Activated CD4-positive, alpha-beta T cell treated with anti-CD3 and anti-CD28 coated beads, Interleukin-2, amount 50 U/mL, for 48 hours (primary cell): ENCODE data around the gene SPOCD1.

ENCODE experiments used
- DNase-seq, 2 experiments: peaks; one replicate each; pipeline ENCODE4 v3.0.0-alpha.2; 2020

The SPOCD1 gene

DNA sequence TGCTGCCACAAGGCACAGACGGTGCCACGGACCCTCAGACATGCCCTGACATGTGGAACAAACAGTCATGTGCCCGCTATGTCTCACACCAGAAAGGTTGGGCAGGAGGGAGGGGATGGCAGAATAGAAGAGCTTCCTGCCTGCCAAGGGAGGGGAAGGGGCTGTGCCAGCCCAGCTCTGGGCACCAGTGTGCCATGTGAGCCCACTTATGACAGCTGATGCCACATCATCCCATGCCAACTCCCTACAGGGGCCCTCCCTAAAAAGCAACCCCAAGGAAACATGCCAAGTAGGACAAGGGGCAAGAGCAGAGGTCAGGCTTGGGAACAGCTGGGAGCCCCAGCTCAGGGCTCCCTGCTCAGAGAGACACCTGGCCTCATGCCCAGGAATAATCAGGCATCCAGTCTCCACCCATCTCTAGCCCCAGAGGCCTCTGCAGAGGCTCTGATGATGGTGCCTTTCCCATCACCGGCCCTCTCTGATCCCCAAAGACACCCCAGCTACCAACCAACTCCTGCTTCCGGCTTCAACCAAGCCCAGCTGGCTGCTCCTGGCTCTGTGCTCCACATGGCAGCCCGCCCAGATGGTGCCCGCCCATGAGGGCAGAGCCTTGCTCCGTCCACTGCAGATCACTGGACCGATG lies 62.0 kb downstream of the SPOCD1 start:
- DNase-seq: no peak

DNA sequence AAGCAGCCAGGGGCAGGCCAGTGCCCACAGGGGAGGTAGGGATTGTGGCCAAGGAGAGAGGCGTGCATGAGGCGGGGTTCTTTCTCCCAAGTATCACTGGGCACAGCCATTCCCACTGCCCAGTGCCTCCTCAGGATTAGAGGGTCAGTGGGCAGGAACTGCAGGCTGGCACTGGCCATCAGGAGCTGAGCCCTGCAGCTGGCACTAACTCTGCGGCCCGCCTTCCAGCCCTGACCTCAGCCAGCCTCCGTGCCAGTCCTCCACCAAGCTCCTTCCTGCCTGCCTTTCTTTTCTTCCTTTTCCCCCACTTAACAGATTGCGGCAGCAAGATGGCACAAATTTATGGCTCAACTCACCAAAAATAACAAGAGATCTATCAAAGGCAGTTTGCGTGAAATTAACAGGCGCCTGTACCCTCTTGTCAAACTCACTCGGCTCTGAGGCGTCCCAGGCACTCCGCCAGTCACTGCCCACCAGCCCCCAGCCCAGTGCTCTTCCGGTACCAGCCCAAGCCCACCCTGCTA lies 62.8 kb downstream of the SPOCD1 start:
- no peak for DNase-seq

- no peak for DNase-seq
Observed at GRCh38 chr1:31752258-31752657, 63.6 kb downstream of the SPOCD1 start.

GRCh38 chr1:31751822-31752241 lies 64.0 kb downstream of the SPOCD1 start:
- no peak for DNase-seq

DNA sequence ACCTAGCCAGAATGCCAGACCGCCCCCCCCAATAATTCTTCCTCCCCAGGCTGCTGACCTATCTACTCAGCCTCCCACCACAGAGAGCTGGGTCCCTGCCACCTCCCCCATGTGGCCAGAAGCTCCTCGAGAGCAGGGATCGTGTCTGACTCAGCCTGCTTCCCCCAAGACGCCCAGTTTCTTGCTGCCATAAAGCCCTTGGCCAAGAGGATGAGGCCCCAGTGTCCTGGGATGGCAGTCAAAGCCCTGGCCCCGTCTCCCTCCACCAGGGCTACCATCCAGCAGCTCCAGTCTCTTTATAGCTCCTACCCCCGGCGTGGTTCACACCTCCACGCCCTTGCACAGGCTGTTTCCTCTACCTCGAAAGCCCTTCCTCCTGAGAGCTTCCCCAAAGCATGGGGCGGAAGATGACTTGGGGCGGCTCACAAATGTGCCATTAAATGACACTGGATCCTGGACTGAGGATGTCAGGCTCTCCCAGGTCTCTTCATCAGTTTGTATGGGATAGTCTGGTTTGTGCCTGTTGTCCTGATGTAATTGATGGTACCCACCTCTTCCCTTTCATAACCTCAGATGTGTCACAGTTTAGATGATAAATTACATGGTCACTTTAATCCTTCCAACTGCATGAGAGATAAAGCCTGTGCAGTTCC lies 64.8 kb downstream of the SPOCD1 start:
- DNase-seq: no peak

- no peak for DNase-seq
Observed at GRCh38 chr1:31749785-31750735, 65.8 kb downstream of the SPOCD1 start.

DNA sequence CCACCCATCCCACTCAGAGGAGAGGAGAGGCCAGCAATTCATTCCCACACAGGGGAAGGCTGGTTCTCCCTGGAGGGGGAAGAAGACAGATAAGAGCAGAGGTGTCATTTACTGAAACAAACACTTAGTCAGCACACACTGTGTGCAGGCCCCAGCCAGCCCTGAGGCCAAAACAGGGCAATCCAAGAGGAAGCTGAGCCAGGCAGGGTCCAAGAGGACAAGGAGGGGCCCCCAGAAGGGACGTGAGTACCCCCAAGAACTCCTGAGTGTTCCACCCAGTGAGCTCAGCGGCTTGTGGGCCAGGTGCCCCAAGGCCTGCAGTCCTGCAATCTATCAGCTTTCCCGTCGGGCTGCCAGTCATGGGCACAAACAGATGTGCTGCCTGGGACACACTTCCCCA lies 67.5 kb downstream of the SPOCD1 start:
- no peak for DNase-seq

DNA sequence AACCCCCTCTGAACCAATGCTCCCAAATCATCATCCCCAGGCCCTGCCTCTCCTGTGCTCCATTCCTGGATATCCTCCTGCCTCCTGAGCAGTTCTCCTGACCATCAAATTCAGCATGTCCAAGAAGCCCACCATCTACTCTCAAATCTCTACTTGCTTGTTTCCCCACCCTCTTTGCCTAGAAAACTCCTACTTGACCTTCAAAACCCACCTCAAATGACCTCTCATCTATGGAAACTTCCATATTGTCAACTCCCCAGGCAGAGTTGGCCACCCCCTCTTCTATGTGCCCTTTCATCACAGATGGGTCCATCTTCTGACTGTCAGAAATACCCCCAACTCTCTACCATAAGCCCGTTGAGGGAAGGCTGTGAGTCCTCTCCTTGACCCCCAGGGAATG lies 68.5 kb downstream of the SPOCD1 start:
- DNase-seq: no peak

- DNase-seq: no peak
Observed at GRCh38 chr1:31746687-31747086, 69.1 kb downstream of the SPOCD1 start.

DNA sequence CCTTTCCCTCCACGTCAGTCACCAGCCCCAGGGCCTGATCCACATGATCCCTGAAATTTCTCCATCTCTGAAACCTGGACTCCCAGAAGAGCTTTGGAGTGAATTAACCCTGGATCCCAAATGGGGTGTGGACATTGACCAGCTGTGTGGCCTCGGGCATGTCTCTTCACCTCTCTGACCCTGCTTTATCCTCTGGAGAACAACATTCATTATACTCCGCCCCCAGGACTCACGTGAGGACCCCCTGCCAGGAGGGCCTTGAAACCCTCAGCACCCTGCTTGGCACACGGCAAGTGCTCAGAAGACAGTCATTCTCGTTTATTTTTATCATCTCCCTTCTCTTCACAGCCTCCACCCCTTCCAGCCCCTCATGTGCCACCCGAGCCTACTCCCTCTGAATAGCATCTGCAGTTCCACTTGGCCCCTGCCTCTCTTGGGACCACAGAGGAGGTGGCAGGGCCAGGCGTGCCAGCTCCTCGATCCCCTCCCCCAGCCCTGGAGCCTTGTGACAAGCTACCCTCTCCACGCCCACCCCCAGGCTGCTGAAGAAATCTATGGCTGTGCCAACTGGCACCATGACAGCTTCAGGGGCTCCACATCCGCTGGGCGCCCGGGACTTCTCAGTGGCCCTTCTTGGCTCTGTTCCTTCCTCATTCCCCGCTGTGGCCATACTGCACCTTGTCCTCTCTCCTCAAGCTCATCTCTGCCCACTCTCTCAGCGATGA lies 69.7 kb downstream of the SPOCD1 start:
- DNase-seq: no peak

- DNase-seq: peak; percentile 62 to 70
Observed at GRCh38 chr1:31745096-31745945, 70.5 kb downstream of the SPOCD1 start.

GRCh38 chr1:31744165-31744888 lies 71.5 kb downstream of the SPOCD1 start:
- DNase-seq: no peak

DNA sequence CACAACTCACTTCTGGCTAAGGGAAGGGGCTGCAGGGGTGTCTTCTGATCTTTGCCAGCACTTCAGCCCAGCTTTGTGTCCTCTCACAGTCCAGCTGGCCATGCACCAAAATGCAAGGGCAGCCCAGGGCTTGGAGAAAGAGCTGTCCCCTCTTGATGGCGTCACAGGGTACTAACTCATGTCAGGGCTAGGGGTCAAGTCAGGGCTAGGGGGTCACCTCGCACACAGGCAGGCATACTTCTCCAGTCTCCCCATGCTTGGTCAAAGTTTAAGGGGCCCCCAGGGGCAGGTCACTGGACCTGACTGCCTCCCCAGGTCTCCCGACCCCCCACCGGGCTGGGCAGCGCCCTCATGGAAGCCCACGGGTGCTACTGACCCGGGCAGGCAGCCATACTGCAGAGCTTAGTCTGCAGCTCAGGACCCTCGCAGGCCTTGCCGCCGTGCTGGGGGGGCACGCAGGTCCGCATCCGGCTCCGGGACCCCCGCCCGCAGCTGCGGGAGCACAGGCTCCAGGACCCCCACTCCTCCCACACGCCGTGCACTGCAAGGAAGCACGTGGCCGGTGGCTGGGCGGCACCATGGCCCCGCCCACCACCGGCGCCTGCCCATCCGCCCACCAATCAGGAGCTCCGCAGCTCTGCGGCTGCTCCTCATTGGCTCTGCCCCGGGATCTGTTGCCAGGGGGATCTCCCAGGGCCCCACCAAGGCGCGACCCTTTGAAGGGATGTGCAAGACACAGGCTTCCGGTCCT lies 73.2 kb downstream of the SPOCD1 start:
- DNase-seq: no peak
